A673 (cell line): ENCODE results near the gene PLAAT4. TPM values are rescaled to one million over a fixed set of nuclear protein-coding genes. Genes with fewer than 3 reads are reported as not detected.

Source experiments
- BruUV-seq: library from RNA; stranded (reverse); fragments of 400-500 nt; replicated peaks from 2 replicates; lab custom pipeline; 2021; lab: Mats Ljungman, UMichigan
- CTCF ChIA-PET: fragments of 300-600 bp; sonication (Branson Sonifier 250); formaldehyde crosslinking; loops from one replicate; lab custom pipeline; 2022; ENCODE audit warnings: antibody characterized with exemption; lab: Charles Lee
- POLR2A ChIA-PET: fragments of 300-600 bp; sonication (Branson Sonifier 250); formaldehyde crosslinking; loops from one replicate; lab custom pipeline; 2022; ENCODE audit warnings: antibody characterized with exemption; ENCODE audit not compliant: low non-redundant PET; lab: Charles Lee
- DNase-seq: peaks from one replicate; pipeline ENCODE4 v3.0.0-alpha.2; 2015; ENCODE audit warnings: low spot score
- H3K27ac ChIP-seq: fragments of 200-600 bp; sonication (generic); 2 replicates; pipeline ENCODE4 v1.5.1; 2016; ENCODE audit warnings: mixed run types, low read depth, mild to moderate bottlenecking, mixed read lengths, antibody characterized with exemption, low read length; ENCODE audit not compliant: poor library complexity, severe bottlenecking
- H3K27me3 ChIP-seq: fragments of 200-600 bp; sonication (generic); replicated peaks from 2 replicates; pipeline ENCODE4 v1.6.1; 2017; ENCODE audit warnings: mixed run types, low read depth, mild to moderate bottlenecking, mixed read lengths, antibody characterized with exemption, low read length; ENCODE audit not compliant: insufficient read depth, poor library complexity
- H3K36me3 ChIP-seq: fragments of 200-600 bp; sonication (generic); 2 replicates; pipeline ENCODE4 v1.6.1; 2016; ENCODE audit warnings: mixed run types, mild to moderate bottlenecking, mixed read lengths, antibody characterized with exemption, low read length; ENCODE audit not compliant: insufficient read depth, poor library complexity, severe bottlenecking
- H3K4me1 ChIP-seq: fragments of 200-600 bp; sonication (generic); 2 replicates; pipeline ENCODE4 v1.6.1; 2017; ENCODE audit warnings: mixed run types, mild to moderate bottlenecking, mixed read lengths, antibody characterized with exemption, low read length; ENCODE audit not compliant: insufficient read depth, poor library complexity, severe bottlenecking
- H3K4me3 ChIP-seq: fragments of 200-600 bp; sonication (generic); 2 replicates; pipeline ENCODE4 v1.5.1; 2016; ENCODE audit warnings: low read depth, mixed run types, mild to moderate bottlenecking, mixed read lengths, low read length; ENCODE audit not compliant: poor library complexity, severe bottlenecking
- H3K9me3 ChIP-seq: fragments of 200-600 bp; sonication (generic); 2 replicates; pipeline ENCODE4 v1.6.1; 2016; ENCODE audit warnings: mixed run types, low read depth, mild to moderate bottlenecking, mixed read lengths, antibody characterized with exemption, low read length; ENCODE audit not compliant: poor library complexity, severe bottlenecking
- EZH2 ChIP-seq: fragments of 200-600 bp; sonication (generic); IDR thresholded peaks from 2 replicates; pipeline ENCODE4 v1.6.1; 2017; ENCODE audit warnings: borderline replicate concordance, low read depth, mild to moderate bottlenecking, mixed read lengths, antibody characterized with exemption, low read length; ENCODE audit not compliant: poor library complexity, severe bottlenecking
- intact Hi-C: fragments of 100-400 bp; cut with micrococcal nuclease; formaldehyde crosslinking; loops from one replicate; pipeline ENCODE4 v1.10.0; 2022; ENCODE audit not compliant: unreplicated experiment
- total RNA-seq: library from RNA; stranded (reverse); gene quantifications from 2 replicates; pipeline ENCODE4 v1.2.3, GENCODE V29; 2021
- TF ChIP-seq, protein P1 (sequence below): fragments of 300-800, 200-600 bp; sonication (generic); conservative IDR thresholded peaks from 2 replicates; pipeline ENCODE4 v1.5.1; 2017; ENCODE audit warnings: low read depth, mild to moderate bottlenecking, antibody characterized with exemption, low read length, moderate library complexity, mixed read lengths

Gene PLAAT4
- total RNA-seq, 1 experiment from 2014 or later, result 0.97 TPM

DNA sequence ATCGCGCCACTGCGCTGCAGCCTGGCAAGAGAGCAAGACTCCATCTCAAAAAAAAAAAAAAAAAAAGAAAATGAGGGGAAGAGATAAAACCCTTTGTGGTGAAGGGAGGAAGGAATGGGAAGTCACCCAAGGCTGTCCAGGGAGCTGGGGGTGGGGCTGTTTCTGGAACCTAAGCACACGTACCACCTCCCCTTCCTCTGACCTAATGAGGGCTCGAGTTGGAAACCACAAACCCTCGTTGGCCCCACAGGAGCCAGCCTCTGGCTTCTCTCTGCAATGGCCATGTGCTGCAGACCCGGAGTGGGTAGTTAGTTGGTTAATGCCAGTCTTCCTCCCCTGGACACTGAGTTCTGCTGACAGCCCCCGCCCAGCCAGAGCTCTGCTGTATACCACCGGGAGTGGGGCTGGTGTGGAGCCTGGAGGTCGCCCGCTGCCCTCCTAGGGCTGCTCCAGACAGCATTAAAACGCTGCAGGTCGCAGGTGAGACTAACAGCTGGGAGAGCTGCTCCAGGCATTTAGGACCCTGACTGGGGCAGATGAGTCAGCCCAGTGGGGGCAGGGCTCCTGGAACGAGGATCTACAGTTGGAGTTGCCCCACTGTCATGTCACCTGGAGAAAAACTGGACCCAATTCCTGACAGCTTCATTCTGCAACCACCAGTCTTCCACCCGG lies 30.6 kb upstream of the PLAAT4 start, which contains the start of gene LGALS12:
LGALS12 (plus strand) TSS at position 228 of the 672 bp plus-strand sequence; CDS start at position 603, 375 bp downstream.
- Histone ChIP-seq H3K27ac (no peak within 1 kb of the TSS), H3K36me3 (no peaks in the 10 kb centered on the region), H3K9me3 (peaks cover under 1% of the 10 kb centered on the region), H3K4me3 (no peak within 1 kb of the TSS), H3K4me1 (no peaks in the 10 kb centered on the region), H3K27me3 (no peaks in the 10 kb centered on the region)
- DNase-seq, result no peak
- ChIA-PET POLR2A (interaction anchor here (0.5 kb wide), 1 partner anchor 504 kb away, joined by 4 read pairs; no protein-coding TSS in a partner anchor), CTCF (no interaction called here)
- BruUV-seq, result no TSS peak
- intact Hi-C loops, result loop anchor here (10.0 kb wide), 1 partner anchor 61 kb away; no protein-coding TSS in a partner anchor
- no peak for TF ChIP-seq EZH2
- TF ChIP-seq, protein P1, sequence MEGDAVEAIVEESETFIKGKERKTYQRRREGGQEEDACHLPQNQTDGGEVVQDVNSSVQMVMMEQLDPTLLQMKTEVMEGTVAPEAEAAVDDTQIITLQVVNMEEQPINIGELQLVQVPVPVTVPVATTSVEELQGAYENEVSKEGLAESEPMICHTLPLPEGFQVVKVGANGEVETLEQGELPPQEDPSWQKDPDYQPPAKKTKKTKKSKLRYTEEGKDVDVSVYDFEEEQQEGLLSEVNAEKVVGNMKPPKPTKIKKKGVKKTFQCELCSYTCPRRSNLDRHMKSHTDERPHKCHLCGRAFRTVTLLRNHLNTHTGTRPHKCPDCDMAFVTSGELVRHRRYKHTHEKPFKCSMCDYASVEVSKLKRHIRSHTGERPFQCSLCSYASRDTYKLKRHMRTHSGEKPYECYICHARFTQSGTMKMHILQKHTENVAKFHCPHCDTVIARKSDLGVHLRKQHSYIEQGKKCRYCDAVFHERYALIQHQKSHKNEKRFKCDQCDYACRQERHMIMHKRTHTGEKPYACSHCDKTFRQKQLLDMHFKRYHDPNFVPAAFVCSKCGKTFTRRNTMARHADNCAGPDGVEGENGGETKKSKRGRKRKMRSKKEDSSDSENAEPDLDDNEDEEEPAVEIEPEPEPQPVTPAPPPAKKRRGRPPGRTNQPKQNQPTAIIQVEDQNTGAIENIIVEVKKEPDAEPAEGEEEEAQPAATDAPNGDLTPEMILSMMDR, result no peak

DNA sequence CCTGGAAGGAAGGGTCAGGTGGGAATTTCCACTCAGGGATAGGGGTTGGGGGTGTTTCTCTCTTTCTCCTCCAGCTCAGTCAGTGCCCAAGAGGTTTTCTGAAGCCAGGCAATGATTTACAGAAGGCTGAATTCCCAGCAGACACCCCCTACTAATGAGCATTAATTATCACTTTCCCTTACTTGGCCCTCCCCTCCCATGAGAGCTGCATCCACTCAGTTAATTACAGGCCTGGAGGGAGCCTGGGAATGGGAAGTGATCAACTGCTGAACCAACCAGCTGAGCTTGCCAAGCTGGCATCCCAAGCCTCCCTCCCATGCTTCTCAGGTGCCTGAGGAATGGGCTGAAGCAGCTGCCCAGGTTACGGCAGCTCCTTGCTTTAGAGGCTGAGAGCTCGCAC lies 29.7 kb upstream of the PLAAT4 start:
- Histone ChIP-seq H3K36me3 (no peaks in the 10 kb centered on the region), H3K4me1 (no peaks in the 10 kb centered on the region), H3K27ac (no peak overlapping the region), H3K9me3 (no peaks in the 10 kb centered on the region), H3K27me3 (no peaks in the 10 kb centered on the region), H3K4me3 (no peak overlapping the region)
- DNase-seq, result no peak
- no peak for TF ChIP-seq EZH2
- TF ChIP-seq, protein P1, result no peak
- ChIA-PET CTCF (no interaction called here), POLR2A (no interaction called here)
- intact Hi-C loops, result loop anchor here (10.0 kb wide), 1 partner anchor 62 kb away; no protein-coding TSS in a partner anchor
- no TSS peak for BruUV-seq

DNA sequence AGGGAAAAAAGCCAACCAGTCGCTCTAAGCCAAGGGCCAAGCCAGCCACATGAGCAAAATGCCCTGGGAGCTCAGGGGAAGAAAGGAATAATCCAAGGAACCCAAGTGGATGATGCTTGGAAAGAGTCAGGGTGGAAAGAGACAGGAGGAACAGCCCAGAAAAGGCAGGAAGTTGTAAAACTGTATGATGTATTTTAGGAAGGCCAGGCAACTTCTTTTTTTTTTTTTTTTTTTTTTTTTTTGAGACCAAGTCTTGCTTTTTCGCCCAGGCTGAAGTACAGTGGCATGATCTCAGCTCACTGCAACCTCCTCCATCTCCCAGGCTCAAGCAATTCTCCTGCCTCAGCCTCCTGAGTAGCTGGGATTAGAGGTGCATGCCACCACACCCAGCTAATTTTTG lies 29.1 kb upstream of the PLAAT4 start:
- TF ChIP-seq EZH2, result no peak
- TF ChIP-seq, protein P1, result no peak

More for the DNA sequence above, 29.1 kb upstream of the PLAAT4 start:
- Histone ChIP-seq H3K27ac (no peak overlapping the region), H3K36me3 (no peaks in the 10 kb centered on the region), H3K9me3 (no peaks in the 10 kb centered on the region), H3K27me3 (no peaks in the 10 kb centered on the region), H3K4me3 (no peak overlapping the region), H3K4me1 (no peaks in the 10 kb centered on the region)
- DNase-seq, result no peak
- POLR2A ChIA-PET, result no interaction called here
- CTCF ChIA-PET, result no interaction called here
- BruUV-seq, result no TSS peak
- intact Hi-C loops, result loop anchor here (10.0 kb wide), 1 partner anchor 63 kb away; no protein-coding TSS in a partner anchor
